ENCODE data around the gene OR2M2. TPM values are rescaled to one million over a fixed set of nuclear protein-coding genes. Genes with fewer than 3 reads are reported as not detected.

OR2M2 gene, protein sequence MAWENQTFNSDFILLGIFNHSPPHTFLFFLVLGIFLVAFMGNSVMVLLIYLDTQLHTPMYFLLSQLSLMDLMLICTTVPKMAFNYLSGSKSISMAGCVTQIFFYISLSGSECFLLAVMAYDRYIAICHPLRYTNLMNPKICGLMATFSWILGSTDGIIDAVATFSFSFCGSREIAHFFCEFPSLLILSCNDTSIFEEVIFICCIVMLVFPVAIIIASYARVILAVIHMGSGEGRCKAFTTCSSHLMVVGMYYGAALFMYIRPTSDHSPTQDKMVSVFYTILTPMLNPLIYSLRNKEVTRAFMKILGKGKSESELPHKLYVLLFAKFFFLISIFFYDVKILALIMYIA
- total RNA-seq, result not detected in 2 replicates

DNA sequence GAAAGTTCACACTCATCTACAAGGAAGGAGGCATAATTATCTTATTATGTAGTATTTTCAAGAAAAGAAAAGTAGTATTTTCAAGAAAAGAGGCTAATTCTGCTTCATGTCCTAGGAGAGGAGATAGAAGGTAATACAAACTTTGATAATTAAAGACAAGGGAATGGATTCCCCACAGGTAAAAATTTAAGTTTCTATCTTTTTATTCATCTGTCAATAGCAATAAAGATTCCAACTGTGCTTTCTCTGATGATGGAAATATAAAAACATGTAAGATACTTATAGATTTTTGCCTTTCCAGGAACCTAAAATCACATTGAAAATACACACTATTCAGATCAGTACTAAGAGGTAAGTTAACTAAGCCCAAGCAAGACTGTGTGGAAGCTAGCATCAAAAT is at the start of gene OR2M2:
TSS of gene OR2M2 (plus strand) at position 301 of the 400 bp plus-strand sequence. CDS start 5,165 bp downstream, outside the sequence.

DNA sequence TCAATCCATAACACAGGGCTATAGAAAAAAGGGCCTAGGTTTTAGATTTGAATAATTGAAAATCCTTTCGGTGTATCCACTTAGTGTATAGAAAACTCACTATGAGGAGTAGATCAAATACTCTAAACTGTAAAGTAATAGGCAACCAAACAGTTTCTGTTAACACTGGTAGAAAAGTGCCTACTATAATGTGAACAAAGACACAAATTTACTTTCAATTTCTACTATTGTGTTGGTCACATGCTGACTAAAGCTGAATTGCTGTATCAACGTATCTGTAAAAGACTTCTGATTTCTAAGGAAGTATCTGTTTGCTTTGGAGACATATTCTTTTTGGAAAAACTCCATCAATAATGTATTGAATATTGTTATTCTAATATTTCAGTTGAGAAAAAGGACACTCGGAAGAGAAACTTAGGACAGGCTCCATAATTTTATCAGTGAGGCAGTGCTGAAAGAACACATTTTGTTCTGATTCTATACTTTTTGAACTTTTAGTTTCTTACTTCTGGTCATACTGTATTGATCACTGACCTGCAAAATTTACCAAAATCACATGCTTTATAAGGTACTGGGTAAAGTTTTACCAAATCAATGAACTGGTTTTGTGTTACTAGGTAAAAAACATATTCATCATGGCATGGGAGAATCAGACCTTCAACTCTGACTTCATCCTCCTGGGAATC is 30.0 kb upstream of the OR2M2 start, which contains the start of gene OR2M5:
TSS of gene OR2M5 (plus strand) at position 636 of the 686 bp plus-strand sequence. CDS start at position 636, 0 bp downstream.

DNA sequence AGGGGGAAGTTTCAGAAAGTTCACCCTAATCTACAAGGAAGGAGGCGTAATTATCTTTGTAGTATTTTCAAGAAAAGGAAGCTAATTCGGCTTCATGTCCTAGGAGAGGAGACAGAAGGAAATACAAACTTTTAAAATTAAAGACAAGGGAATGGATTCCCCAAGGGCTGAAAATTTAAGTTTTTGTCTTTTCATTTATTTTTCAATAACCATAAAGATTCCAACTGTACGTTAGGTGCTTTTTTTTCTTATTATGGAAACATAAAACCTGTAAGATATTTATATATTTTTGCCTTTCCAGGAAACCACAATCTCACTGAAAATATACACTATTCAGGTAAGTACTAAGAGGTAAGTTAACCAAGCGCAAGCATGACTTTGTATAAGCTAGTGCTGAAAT is 22.3 kb downstream of the OR2M2 start, which contains the start of gene OR2M3:
TSS of gene OR2M3 (plus strand) at position 301 of the 400 bp plus-strand sequence. CDS start 5,803 bp downstream, outside the sequence.

Other genes starting within 250 kb of the OR2M2 start
- not detected in 2 replicates for gene OR2AJ1, start 249.9 kb upstream of the OR2M2 start, total RNA-seq
- not detected in 2 replicates for gene OR2L8, start 226.0 kb upstream of the OR2M2 start, total RNA-seq
- not detected in 2 replicates for gene OR2AK2, start 209.6 kb upstream of the OR2M2 start, total RNA-seq
- gene OR2L5, start 161.2 kb upstream of the OR2M2 start, total RNA-seq, result not detected in 2 replicates
- gene OR2L2, start 144.8 kb upstream of the OR2M2 start, total RNA-seq, result not detected in 2 replicates
- gene OR2L3, start 128.0 kb upstream of the OR2M2 start, total RNA-seq, result not detected in 2 replicates
- not detected in 2 replicates for gene OR2L13, start 79.6 kb upstream of the OR2M2 start, total RNA-seq
- not detected in 2 replicates for gene OR2M5, start 29.7 kb upstream of the OR2M2 start, total RNA-seq
- not detected in 2 replicates for gene OR2M3, start 22.4 kb downstream of the OR2M2 start, total RNA-seq
- not detected in 2 replicates for gene OR2M4, start 56.6 kb downstream of the OR2M2 start, total RNA-seq
- gene OR2T33, start 103.2 kb downstream of the OR2M2 start, total RNA-seq, result not detected in 2 replicates
- gene OR2T12, start 128.6 kb downstream of the OR2M2 start, total RNA-seq, result not detected in 2 replicates
- not detected in 2 replicates for gene OR2M7, start 149.7 kb downstream of the OR2M2 start, total RNA-seq
- gene OR14C36, start 174.0 kb downstream of the OR2M2 start, total RNA-seq, result not detected in 2 replicates
- gene OR2T4, start 186.8 kb downstream of the OR2M2 start, total RNA-seq, result not detected in 2 replicates
- not detected in 2 replicates for gene OR2T6, start 200.9 kb downstream of the OR2M2 start, total RNA-seq
- gene OR2T1, start 228.2 kb downstream of the OR2M2 start, total RNA-seq, result not detected in 2 replicates

Measured in cardiac ventricle fibroblast (primary cell).